Inferior parietal cortex (tissue), 1 donor: ENCODE measurements around the gene PSME4.
"Not testable (repeated sequence)": the region's sequence is repeated elsewhere in the genome, so short reads cannot be mapped to it uniquely, and the experiment has no call there.

Experiments used
- DNase-seq: peaks from one replicate; pipeline ENCODE4 v3.0.0-alpha.2; 2016; ENCODE audit errors: extremely low spot score

Gene PSME4

DNA sequence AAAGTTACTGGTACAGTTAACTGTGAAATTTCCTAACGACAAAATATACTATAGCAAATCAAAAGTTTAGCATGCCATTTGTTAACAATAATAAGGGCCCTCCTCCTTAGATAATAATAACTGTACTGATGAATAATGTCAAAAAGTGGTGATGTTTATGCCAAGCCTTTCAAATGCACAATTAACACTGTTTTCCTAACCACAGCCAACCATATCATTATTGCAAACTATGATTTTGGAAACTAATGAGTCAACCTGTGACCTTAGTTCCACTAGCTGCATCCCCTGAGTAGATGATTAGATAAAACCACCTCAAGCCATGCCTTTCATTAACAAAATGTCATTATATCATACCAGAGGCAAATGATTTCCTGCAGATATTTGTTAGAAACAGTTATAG lies 85.9 kb downstream of the PSME4 start:
- no peak for DNase-seq

DNA sequence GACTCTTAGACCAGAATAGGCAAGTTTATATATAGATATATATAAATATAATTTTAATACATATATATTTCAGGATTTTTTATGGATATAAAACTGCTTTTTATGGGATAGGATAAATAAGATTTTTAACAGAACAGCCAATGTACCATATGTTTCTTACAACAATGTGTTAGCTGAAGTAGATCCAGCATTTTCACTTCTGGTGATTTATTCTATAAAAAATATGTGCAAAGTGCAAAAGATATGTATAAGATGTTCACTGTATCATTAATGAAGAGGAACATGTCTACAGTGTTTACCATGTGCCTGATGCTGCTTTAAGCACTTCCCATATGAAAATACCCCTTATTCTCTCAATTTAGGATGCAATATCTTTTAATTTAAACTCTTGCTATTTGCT lies 88.8 kb downstream of the PSME4 start:
- DNase-seq: no peak

- DNase-seq: no peak
Observed at GRCh38 chr2:53881360-53881759, 89.4 kb downstream of the PSME4 start.

DNA sequence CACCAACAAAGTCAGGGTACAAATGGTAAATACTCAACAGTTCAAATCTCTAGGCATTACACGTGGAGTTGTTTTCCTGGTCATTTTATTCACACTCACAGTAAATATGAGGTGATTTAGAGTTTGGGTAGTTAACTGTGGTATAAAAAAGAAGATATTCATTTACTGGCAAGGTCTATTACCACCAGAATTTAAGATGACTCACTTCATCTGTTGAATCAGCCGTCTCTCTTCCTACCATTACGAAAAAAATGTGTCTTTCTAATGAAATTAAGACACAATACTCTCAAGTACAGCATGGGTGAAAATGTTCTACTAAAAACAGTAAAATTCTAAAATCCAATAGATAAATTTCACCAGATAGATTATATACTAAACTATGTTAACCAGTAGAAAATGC lies 90.0 kb downstream of the PSME4 start:
- DNase-seq: no peak

DNA sequence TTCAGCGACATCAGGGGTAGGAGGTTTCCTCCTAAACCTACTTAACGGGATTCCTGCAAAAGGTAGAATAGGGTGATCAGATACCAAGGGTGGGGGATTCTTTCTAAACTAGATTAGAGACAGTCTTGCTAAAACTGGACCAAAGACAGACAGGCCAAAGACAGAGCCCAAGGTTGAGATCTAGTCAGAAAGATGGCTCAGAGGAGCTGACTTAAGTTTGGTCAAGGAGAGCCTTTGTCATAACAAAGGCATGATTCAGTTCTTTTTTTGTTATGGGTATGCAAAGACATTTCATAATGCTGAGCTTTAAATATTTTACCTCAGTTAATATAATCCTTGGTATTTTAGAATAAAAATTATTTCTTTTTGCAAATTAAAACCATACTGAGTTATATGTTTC lies 93.2 kb downstream of the PSME4 start:
- no peak for DNase-seq

DNA sequence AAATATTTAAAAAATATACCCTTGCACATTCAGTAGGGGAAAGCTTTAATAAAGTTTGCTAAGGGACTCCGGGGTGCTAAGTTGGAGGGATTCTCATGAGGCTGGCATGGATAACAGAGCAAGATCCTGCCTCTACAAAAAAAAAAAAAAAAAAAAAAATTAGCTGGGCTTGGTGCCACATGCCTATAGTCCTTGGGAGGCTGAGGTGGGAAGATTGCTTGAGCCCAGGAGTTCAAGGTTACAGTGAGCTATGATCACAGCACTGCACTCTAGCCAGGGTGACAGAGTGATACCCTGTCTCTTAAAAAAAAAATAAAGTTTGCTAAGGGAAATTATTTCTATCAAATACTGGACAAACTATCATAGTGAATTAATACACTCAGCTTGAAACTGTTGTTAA lies 93.7 kb downstream of the PSME4 start:
- DNase-seq: no peak

- DNase-seq: no peak
Observed at GRCh38 chr2:53874401-53874950, 96.3 kb downstream of the PSME4 start.

DNA sequence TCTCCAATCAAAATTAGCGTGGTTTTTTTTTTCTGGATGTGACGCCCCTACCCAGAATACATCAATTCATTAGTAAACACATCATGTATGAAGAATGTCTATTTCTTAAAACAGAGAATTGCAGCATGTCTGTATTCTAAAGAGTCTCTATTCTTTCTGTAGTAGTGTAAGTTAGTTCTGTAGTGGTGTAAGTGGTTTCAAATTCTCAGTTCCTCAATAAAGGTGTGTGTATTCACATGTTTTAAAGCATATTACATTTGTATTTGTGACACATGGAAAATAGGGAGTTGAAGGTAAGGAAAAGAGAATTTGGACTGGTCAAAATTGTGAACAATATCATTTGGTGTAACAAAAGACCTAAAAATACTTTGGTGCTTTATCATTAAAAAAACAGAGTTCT lies 103.0 kb downstream of the PSME4 start:
- DNase-seq: no peak

DNA sequence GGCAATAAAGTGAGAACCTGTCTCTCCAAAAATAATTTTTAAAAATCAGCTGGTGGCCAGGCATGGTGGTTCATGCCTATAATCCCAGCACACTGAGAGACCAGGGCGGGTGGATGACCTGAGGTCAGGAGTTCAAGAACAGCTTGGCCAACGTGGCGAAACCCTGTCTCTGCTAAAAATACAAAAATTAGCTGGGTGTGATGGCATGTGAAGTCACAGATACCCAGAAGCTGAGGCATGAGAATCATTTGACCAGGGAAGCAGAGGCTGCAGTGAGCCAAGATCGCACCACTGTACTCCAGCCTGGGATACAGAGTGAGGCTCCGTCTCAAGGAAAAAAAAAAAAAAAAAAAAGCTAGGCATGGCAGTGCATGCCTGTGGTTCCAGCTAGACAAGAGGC lies 103.6 kb downstream of the PSME4 start:
- no peak for DNase-seq

- DNase-seq: no peak
Observed at GRCh38 chr2:53865962-53866361, 104.8 kb downstream of the PSME4 start.

- no peak for DNase-seq
Observed at GRCh38 chr2:53865264-53865663, 105.5 kb downstream of the PSME4 start.

- no peak for DNase-seq
Observed at GRCh38 chr2:53863538-53864227, 107.1 kb downstream of the PSME4 start.

DNA sequence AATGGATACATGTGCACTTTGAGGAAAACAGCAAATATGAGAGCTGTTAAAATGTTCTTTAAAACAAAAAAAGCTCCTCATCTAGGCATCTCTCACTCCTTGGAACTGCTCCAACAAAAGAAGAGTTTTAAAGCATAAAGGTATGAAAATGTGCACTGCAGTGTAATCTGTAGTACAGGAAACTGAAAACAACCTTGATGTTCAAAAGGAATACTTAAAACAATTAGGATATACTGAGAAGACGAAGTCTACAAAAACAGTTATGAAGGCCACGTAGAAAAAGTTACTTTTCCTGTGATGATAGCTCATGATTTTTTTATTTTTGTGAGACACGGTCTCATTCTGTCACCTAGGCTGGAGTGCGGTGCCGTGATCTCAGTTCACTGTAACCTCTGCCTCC lies 109.0 kb downstream of the PSME4 start:
- DNase-seq: no peak

GRCh38 chr2:53859206-53860181 lies 111.3 kb downstream of the PSME4 start, which contains the start of gene GPR75:
Gene GPR75, minus strand, starts transcription at chr2:53859967. Its CDS starts 5,211 bp downstream, at chr2:53854756.
- DNase-seq: peak; percentile 50

- no peak for DNase-seq
Observed at GRCh38 chr2:53856272-53856671, 114.5 kb downstream of the PSME4 start.

DNA sequence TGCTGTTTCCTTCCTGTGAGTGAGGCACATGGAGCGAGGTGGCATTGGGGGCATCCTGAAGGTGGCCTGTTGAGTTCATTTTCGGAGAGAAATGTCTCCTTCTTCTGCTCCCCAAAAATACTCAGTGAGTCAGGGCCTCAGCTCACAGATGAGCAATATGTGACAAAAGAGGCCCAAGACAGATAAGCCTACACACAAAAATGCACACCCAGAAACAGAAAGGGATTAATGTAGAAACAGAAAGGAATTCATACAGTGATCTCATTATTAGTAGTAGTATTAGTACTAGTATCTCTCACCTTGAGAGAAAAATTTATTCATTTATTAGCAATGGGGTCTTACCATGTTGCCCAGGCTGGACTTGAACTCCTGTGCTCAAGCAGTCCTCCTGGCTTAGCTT lies 116.1 kb downstream of the PSME4 start:
- no peak for DNase-seq

GRCh38 chr2:53852532-53852931 lies 118.3 kb downstream of the PSME4 start:
- no peak for DNase-seq

DNA sequence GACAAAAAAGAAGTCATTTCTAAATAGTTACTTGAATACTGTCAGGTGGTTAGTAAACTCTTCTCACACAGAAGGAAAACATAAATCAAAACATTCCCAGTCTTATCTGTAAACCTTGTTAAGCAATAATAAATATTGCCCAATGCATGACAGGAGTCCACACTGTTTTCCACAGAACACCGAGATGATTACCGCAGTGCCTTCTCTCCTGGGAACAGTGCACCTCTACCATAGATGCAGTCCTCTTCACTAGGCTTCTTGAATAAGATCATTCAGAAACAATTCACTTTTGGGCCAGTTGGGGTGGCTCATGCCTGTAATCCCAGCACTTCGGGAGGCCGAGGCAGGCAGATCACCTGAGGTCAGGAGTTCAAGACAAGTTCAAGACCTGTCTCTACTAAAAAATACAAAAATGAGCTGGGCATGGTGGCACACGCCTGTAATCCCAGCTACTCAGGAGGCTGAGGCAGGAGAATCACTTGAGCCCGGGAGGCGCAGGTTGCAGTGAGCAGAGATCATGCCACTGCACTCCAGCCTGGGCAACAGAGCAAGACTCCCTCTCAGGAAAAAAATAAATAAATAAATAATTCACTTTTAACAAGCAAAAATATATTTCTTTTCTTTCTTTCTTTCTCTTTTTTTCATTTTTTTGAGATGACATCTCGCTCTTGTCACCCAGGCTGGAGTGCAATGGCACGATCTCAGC lies 119.6 kb downstream of the PSME4 start:
- not testable (repeated sequence) for DNase-seq

- no peak for DNase-seq
Observed at GRCh38 chr2:53848062-53848461, 122.7 kb downstream of the PSME4 start.

GRCh38 chr2:53843595-53843994 lies 127.2 kb downstream of the PSME4 start:
- DNase-seq: no peak

DNA sequence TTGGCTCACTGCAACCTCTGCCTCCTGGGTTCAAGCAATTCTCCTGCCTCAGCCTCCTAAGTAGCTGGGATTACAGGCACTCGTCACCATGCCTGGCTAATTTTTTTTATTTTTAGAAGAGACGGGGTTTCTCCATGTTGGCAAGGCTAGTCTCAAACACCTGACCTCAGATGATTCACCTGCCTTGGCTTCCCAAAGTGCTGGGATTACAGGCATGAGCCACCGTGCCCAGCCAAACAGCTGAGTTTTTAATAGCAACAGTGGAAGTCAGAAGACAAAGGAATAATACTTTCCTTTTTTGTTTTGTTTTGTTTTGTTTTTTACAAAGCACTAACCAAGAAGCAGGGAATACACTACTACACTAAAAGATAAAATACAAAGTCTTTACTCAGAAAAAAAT lies 127.9 kb downstream of the PSME4 start:
- no peak for DNase-seq

- not testable (repeated sequence) for DNase-seq
Observed at GRCh38 chr2:53841651-53842050, 129.1 kb downstream of the PSME4 start.
